WERI-Rb-1 (cell line): ENCODE data around the gene NUP133.
"Not testable (repeated sequence)": the region's sequence is repeated elsewhere in the genome, so short reads cannot be mapped to it uniquely, and the experiment has no call there.

Source experiments
- DNase-seq: peaks from one replicate; pipeline ENCODE4 v3.0.0-alpha.2; 2020
- H3K27ac ChIP-seq: fragments of 250-450 bp; sonication (Bioruptor Pico); 2 replicates; pipeline ENCODE4 v1.5.1; 2020; ENCODE audit warnings: mild to moderate bottlenecking, moderate library complexity
- H3K27me3 ChIP-seq: fragments of 250-450 bp; sonication (Bioruptor Pico); 2 replicates; pipeline ENCODE4 v1.5.1; 2021; ENCODE audit warnings: mild to moderate bottlenecking, low read depth, moderate library complexity; ENCODE audit not compliant: insufficient read depth, severe bottlenecking
- H3K36me3 ChIP-seq: fragments of 250-450 bp; sonication (Bioruptor Pico); 2 replicates; pipeline ENCODE4 v1.5.1; 2020; ENCODE audit warnings: mild to moderate bottlenecking, moderate library complexity
- H3K4me3 ChIP-seq: 2 replicates; pipeline ENCODE4 v1.5.1; 2011; ENCODE audit warnings: low read depth, mild to moderate bottlenecking, control low read depth, low read length
- H3K9me3 ChIP-seq: fragments of 250-450 bp; sonication (Bioruptor Pico); 2 replicates; pipeline ENCODE4 v1.5.1; 2021; ENCODE audit warnings: mild to moderate bottlenecking, moderate library complexity; ENCODE audit not compliant: severe bottlenecking
- CTCF ChIP-seq: IDR thresholded peaks from 2 replicates; pipeline ENCODE4 v1.5.1; 2011; ENCODE audit warnings: low read depth, mild to moderate bottlenecking, control low read depth, inconsistent platforms, low read length

The NUP133 gene

GRCh38 chr1:229397762-229398161, 110.4 kb downstream of the NUP133 start:
- no peaks in the 10 kb centered on the region for H3K9me3 ChIP-seq
- no peak for TF ChIP-seq CTCF
- H3K4me3 ChIP-seq = no peak overlapping the region
- DNase-seq = no peak
- H3K27ac ChIP-seq = no peak overlapping the region
- no peaks in the 10 kb centered on the region for H3K27me3 ChIP-seq
- no peaks in the 10 kb centered on the region for H3K36me3 ChIP-seq

GRCh38 chr1:229396585-229397206, 111.4 kb downstream of the NUP133 start:
- Histone ChIP-seq H3K4me3 (no peak overlapping the region), H3K27me3 (no peaks in the 10 kb centered on the region), H3K27ac (no peak overlapping the region), H3K9me3 (no peaks in the 10 kb centered on the region), H3K36me3 (no peaks in the 10 kb centered on the region)
- TF ChIP-seq CTCF = no peak
- DNase-seq = no peak

- not testable (repeated sequence) for H3K4me3 ChIP-seq, DNase-seq, H3K27ac ChIP-seq, H3K9me3 ChIP-seq, H3K27me3 ChIP-seq, H3K36me3 ChIP-seq
These were observed 113.6 kb downstream of the NUP133 start for GRCh38 chr1:229394517-229394916.

GRCh38 chr1:229392936-229393335, 115.2 kb downstream of the NUP133 start:
- H3K4me3 ChIP-seq = no peak overlapping the region
- H3K27me3 ChIP-seq = no peaks in the 10 kb centered on the region
- H3K9me3 ChIP-seq = no peaks in the 10 kb centered on the region
- DNase-seq = no peak
- H3K27ac ChIP-seq = no peak overlapping the region
- H3K36me3 ChIP-seq = no peaks in the 10 kb centered on the region
- TF ChIP-seq CTCF = no peak
